Caki2 (cell line): ENCODE measurements around the gene SLAMF9. TPM values are rescaled to one million over a fixed set of nuclear protein-coding genes. Genes with fewer than 3 reads are reported as not detected.

Source experiments
- DNase-seq: peaks from one replicate; pipeline ENCODE4 v3.0.0-alpha.2; 2015; ENCODE audit warnings: low read depth
- in situ Hi-C: cut with HindIII; loops from 2 replicates; pipeline ENCODE4 v1.10.0; 2016; ENCODE audit warnings: low sequenced_read_pairs, low pct_unique_long_range_greater_than_20kb, mixed read lengths
- total RNA-seq: library from RNA; depleted of rRNA; stranded (reverse); fragments of >200 nt; shearing (Covaris generic); gene quantifications from 2 replicates; pipeline ENCODE4 v1.2.3, GENCODE V29; 2014; ENCODE audit warnings: low replicate concordance; rRNA removed

The SLAMF9 gene
- total RNA-seq = not detected in 2 replicates

DNA sequence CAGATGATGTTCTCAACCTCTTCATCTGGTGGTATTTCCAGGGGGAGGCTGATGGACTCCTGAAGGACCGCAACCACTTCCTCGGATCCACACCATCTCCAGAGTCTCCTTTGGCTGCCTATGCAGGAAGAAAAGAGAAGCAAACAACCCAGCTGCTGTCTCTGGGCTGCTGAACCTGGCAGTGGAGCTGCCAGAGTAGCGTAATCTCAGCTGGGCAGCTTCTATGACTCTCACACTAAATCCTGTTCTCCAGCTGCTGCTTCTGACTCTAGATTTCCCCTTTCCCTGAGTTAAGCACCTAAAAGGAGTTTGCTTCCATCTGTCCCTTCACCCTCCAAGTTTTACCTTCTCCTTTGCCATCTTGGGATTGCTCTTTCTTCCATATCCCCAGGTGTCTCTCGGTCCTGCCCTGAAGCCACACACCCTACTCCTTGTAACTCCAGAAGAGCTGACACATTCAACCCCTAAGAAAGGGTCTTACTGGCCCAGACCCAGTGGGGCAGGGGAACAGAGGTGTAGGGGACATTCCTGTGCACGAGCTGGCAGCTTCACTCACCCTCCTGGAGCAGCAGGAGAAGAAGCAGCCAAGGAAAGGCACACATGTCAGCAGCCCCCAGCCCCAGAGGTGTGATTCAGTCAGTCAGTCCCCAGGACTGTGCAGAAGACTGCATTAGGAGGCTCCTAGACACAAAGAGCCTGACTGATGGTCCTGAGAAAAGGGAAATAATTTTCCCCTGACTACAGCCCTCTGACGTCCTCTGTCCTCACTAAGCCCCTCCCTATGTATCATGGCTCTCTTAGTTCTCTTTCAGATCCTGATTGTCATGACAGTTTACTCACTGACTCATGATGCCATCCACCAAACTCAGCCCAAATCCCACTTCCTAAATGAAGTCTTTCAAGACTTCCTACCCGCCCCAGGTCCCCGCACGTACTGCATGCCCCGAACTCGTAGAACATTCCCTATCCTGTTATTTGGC lies at the start of gene SLAMF9:
SLAMF9 (minus strand) TSS at position 702 of the 980 bp plus-strand sequence; CDS start at position 602, 100 bp downstream.
- in situ Hi-C loops = no loop called here

DNA sequence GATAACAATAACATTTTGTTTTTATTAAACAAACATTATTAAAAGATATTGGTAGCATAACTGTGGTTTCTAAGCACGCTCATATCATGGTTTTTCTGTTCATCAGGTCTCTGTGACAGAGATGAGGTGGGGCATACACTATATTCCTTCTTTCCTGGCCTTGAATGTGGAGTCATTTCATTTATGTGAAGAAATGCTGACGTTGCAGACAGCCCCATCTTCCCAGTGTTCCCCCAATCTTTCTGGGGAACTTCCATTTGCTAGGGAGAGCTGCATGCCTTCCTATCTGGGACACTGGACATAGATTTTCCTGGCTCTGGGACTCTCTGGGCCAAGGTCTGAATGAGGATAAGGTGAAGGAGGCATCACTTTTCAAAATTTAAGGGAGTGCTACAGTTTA lies 47.4 kb upstream of the SLAMF9 start:
- in situ Hi-C loops = no loop called here
- no peak for DNase-seq

More for the DNA sequence above, at the start of gene SLAMF9:
- no peak for DNase-seq

DNA sequence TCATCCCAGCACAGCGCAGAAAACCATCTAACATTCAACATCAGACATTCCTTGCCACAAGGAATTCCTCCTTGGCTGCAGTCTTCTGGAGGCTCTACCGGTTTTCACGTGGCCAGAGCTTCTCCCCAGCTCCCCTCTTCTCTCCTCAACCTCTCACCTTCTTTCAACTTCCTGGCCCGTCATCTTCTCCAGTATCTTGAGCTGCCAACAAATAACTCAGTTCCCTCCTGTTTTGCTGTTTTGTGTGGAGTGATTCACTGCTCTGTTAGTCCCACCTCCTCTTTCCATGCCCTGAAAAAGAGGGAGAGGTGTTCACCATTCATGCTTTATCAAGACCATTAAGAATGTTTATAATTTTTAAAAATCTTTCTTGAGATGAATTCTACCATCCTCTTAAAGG lies 45.2 kb upstream of the SLAMF9 start:
- in situ Hi-C loops = no loop called here
- no peak for DNase-seq

DNA sequence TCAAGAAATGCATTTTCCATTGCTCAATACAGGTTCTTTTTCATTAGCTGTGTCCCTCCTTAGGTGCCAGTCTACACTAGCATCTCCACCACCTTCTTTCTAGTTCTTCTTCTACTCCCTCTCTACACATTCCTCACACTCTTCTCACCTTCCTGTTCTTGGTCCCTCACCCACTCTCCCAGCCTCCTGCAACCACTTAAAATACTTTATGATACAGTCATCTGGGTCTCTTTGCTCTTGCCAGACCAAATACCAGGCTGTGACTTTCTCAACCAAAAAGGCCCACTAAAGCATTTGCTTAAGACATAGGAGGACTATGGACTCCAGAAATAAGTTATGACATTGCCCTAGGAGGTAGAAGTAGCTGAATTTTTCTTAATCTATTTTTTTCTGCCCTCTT lies 42.6 kb upstream of the SLAMF9 start:
- no peak for DNase-seq

DNA sequence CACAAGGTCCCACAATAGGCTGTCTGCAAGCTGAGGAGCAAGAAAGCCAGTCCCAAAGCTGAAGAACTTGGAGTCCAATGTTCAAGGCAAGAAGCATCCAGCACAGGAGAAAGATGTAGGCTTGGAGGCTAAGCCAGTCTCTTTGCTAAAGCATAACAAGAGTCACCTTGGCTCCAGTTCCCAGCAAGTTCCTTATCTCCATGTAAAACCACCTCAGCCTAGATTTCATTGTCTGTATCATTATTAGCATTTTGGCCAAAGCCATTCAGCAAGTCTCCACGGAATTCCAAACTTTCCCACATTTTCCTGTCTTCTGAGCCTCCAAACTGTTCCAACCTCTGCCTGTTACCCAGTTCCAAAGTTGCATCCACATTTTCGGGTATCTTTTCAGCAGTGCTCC lies 40.9 kb upstream of the SLAMF9 start:
- in situ Hi-C loops = no loop called here
- DNase-seq = no peak

More for the DNA sequence above, 42.6 kb upstream of the SLAMF9 start:
- in situ Hi-C loops = no loop called here

DNA sequence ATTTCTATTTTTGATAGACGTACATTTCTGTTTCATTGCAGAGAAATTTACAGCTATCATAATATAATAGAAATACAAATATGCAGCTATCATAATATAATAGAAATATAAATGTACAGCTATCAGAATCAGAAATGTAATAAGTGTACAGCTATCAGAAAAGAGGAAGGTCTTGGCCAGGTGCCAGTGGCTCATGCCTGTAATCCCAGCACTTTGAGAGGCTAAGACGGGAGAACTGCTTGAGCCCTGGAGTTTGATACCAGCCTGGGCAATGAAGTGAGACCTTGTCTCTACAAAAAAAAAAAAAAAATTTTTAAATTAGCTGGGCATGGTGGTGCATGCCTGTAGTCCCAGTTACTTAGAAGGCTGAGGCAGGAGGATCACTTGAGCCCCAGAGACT lies 39.9 kb upstream of the SLAMF9 start:
- no peak for DNase-seq
- in situ Hi-C loops = no loop called here

DNA sequence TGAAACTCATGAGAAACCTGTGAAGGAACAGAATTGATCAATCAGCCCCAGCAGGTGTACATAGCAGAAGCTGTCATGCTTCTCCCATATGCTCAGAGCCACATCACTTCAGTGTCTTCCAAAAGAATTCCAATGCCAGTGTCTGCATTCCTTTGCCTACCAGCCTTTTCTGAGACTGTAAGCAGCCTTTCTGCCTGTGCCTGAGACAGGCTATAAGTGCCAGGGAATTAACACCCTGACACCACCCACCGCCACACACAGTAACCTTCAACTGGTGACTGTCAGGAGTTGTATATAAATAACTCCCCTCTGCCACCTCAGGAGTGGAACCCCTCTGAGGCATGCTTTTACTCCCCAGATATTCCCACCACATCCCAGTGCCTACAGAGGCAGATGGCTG lies 38.1 kb upstream of the SLAMF9 start:
- no peak for DNase-seq
- in situ Hi-C loops = no loop called here

DNA sequence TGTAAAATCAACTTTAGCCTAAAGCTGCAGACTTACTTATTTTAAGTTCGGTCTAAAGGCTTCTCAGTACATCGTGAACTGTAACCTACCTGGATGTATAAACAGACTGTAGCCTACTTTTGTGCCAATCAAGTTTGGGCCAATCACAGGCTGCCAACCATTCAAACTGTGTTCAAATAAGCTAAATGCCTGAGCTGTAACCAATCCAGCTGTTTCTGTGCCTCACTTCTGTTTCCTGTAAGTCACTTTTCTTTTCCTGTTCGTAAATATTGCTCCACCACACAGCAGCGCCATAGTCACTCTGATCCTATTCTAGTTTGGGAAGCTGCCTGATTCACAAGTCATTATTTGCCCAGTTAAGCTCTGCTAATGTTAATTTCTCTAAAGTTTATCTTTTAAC lies 37.5 kb upstream of the SLAMF9 start:
- in situ Hi-C loops = no loop called here
- DNase-seq = no peak

DNA sequence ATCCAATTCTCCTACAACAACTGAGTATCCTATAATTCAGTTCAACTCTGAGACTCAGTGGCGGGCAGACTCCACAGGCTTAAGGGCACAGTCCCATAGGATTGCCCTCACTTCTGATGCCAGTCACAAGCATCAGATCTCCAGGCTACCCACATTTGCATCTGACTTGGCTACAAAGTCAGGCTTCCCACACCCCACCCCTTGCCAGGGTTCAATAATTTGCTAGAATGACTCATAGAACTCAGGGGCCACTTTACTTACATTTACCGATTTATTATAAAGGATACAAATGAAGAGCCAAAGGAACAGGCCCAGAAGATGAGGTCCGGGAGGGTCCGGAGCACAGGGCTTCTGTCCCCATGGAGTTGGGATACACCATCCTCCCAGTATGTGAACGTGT lies 36.0 kb upstream of the SLAMF9 start:
- in situ Hi-C loops = no loop called here
- no peak for DNase-seq

DNA sequence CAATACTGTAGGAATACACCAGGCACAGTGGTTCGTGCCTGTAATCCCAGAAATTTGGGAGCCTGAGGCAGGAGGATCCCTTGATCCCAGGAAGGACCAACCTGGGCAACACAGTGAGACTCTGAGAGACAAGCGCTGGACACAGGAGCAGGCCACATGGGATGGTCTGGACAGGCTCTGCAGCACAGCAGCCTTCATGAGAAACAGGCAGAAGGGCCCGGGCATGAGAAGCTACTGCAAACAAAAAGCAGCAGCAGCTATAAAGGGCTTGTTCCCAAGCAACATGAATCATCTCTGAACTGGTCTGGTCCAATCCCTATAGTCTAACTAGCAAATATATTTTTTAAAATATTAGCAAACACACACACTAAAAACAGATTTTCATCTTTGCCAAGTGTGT lies 35.5 kb upstream of the SLAMF9 start:
- no peak for DNase-seq
- in situ Hi-C loops = no loop called here

DNA sequence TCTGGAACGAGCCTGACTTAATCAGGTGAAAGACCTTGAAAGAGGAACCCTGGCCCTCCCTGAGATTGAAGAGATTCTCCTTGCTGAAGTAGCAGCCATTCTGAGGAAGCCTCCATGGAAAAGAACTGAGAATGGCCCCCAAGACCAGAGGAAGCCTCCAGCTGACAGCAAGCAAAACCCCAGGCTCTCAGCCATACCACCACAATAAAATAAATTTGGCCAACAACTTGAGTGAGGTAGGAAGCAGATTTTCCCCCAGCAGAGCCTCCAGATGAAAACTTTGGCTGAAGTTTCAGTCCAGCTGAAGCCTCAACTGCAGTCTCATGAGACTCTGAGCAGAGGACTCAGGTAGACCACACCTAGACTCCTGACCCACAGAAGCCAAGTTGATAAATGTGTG lies 34.0 kb upstream of the SLAMF9 start:
- in situ Hi-C loops = no loop called here
- DNase-seq = no peak

DNA sequence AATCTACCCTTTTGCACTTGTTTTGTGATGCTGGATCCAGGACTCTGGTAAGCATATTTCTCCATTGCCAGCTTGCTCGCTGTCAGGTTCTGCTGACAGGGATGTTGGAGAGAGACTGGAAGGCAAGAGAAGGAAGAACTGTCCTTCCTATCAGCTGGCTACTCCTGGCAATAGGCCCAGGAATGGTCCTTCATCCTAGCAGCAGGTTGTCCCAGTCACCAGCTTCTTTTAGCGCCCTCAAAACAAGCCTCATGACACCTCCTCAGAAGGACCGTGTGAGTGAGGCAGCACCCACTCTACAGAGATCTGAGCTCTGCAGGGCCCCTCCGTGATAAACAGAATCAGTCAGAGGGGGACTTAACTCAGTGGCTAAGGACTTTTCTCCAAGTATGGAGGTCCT lies 33.1 kb upstream of the SLAMF9 start:
- in situ Hi-C loops = no loop called here
- no peak for DNase-seq

DNA sequence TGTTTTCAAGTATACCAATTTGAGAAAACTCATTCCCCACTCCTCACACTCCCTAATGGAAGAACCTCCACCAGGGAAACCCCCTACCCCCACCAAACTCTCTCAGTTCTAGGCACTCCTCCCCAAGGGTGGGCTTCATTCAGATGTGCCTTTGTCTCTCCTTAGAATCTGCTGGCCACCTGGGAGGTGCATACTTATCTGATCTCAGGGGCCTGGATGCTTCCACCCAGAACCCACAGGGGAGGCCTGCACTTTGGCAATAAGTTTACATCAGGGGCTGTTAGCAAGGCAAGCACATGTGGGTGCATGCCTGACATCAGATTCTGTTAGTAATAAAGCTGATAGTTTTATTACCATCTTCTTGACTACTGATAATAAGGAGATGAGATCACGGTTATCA lies 32.5 kb upstream of the SLAMF9 start:
- in situ Hi-C loops = no loop called here
- DNase-seq = no peak

DNA sequence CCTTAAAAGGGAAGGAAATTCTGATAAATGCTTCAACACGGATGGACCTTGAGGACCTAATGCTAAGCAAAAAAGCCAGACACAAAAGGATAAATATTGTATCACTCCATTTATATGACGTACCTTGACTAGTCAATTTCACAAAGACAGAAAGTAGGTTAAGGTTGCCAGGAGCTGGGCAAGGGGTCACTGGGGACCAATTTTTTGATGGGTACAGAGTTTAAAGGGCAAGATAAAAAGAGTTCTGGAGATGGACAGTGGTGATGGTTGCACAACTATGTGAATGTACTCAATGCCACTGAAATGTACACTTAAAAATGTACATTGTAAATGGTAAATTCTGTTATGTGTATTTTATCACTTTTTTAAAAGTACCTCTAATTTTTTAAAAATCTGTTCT lies 32.1 kb upstream of the SLAMF9 start:
- DNase-seq = no peak
- in situ Hi-C loops = no loop called here

DNA sequence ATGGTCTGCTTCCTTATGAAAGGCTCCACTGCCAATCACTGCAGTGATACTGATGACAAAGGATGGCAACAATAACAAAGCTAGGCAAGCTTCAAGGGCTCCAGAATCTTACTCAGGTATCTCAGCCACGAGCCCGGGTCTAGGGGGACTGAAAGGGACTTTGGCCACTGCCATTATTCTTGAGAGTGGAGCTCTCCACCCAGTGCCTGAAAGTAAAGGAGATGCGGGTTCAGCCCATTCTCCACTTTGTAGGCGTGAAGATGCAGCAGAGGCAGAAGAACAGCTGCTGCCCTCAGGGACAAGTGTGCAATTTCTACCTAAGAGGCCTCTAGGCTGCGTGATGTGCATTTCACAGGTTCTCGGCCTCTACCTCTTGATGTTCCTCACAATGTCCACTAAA lies 31.4 kb upstream of the SLAMF9 start:
- DNase-seq = no peak
- in situ Hi-C loops = no loop called here

DNA sequence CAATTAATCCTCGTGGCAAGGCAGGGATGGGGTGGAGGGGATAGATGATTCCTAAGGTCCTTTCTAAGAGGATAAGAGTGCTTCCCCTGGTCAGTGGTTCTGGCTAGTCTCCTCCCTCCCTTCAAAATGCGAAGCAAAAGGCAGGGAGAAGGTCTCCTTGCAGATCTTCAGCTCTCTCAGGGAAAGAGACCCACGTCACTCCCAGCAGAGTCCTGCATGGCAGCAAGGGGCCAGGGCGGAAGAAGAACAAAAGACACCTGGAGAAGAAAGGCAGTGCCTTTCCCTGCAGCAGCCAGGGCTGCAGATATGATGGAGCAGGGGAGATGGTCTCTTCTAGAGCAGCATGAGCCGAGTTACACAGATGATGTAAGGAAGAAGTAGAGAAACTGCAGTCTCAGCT lies 29.6 kb upstream of the SLAMF9 start:
- in situ Hi-C loops = no loop called here
- no peak for DNase-seq

DNA sequence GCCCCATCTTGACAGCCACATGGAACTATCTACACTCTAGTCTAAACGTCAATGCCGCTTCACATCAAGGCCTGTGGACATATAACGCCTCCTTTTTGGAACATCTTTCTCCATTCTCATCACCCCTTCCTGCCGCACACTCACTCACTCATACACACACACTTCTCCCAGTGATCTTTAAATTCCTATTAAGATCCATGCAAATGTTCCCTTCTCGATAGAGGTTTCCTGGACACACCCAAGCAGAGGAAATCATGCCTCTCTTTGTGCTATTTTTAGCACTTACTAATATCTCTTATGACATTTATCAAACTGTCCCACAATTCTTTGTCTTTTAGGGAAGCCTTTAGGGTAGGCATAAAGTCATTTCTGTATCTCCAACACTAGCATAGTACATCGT lies 28.2 kb upstream of the SLAMF9 start:
- in situ Hi-C loops = no loop called here

DNA sequence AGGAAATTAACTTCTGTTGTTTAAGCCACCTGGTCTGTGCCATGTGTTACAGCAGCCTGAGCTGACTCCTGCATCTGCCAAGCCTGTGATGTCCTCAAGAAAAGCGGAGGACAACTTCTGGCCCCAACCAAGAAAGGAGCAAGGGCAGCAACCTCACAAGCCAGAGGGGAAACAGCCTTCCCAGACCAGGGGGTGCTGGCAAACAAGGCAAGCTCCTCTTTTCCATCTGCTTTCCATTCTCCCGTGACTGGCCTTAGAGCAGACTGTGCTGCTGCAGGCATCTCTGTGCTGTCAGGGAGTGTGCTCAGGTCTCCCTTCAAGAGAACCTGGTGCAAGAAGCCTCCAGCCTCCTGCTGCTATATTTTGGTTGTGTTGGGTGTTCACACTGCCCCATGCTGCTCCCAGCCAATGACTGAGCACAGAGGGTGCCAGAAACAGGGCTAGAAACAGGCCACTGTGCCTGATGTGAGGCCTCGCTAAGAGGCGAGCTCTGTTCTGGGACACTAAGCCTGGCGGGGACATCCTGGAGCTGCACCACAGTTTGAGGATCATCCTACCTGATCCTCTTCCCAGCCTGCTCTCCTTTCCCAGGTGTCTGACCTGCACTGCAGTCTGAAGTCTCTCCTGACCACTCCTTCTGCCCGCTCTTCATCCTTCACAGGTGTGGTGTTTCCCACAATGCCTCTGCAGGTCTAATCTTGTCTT lies 27.5 kb upstream of the SLAMF9 start:
- in situ Hi-C loops = no loop called here
- no peak for DNase-seq

More for the DNA sequence above, 28.2 kb upstream of the SLAMF9 start:
- DNase-seq = no peak

DNA sequence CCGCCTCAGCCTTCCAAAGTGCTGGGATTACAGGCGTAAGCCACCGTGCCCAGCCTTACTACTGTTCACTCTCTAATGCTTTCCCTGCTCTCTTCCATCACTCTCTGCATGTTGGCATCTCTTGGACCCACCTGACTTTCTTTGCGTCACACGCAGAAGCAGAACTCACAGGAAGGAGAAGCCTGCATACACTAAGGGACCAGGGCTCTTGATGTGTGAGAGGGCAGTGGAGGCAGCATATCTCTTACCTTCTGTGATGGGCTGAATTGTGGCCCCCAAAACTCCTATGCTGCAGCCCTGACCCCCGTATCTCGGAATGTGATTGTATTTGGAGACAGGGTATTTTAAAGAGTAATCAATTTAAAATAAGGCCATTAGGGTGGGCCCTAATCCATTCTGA lies 26.7 kb upstream of the SLAMF9 start:
- in situ Hi-C loops = no loop called here
- DNase-seq = no peak
